Measurements from ENCODE around the gene CACNA2D2.

DNA sequence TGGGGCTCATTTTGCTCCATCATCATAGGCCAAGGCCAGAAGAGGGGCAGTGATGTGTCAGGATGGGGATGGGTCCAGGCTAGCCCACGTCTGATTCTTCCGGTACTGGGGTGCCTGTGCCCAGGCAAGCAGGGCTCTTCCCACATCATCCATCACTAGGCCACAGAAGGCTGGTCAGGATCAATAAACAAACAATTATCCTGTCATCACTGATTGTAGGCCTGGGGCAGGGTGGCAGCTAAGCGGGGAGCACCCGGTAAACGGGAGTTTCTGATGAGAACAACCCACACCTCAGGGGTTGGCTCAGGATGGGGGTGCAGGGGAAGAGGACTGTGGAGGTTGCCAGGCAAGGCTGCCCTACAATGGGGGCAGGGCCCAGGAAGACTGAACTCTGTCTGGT, 18.1 kb upstream of the CACNA2D2 start:
- TF ChIP-seq POLR2A (IDR thresholded peaks at IDR 0.05): no peak
- TF ChIP-seq EP300 (IDR thresholded peaks at IDR 0.05): no peak
- TF ChIP-seq, protein P1, sequence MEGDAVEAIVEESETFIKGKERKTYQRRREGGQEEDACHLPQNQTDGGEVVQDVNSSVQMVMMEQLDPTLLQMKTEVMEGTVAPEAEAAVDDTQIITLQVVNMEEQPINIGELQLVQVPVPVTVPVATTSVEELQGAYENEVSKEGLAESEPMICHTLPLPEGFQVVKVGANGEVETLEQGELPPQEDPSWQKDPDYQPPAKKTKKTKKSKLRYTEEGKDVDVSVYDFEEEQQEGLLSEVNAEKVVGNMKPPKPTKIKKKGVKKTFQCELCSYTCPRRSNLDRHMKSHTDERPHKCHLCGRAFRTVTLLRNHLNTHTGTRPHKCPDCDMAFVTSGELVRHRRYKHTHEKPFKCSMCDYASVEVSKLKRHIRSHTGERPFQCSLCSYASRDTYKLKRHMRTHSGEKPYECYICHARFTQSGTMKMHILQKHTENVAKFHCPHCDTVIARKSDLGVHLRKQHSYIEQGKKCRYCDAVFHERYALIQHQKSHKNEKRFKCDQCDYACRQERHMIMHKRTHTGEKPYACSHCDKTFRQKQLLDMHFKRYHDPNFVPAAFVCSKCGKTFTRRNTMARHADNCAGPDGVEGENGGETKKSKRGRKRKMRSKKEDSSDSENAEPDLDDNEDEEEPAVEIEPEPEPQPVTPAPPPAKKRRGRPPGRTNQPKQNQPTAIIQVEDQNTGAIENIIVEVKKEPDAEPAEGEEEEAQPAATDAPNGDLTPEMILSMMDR (IDR thresholded peaks at IDR 0.05): no peak
